GM12872 (cell line): ENCODE data around the gene PLCH2.

Experiments
- CTCF ChIP-seq: IDR thresholded peaks from 3 replicates; pipeline ENCODE4 v1.5.1; 2011; ENCODE audit warnings: low read depth, mild to moderate bottlenecking, low read length, moderate library complexity; ENCODE audit not compliant: insufficient read depth

The PLCH2 gene

GRCh38 chr1:2476061-2476999 lies at the start of gene PLCH2:
PLCH2 (plus strand) TSS chr1:2476289; CDS start chr1:2476589, 300 bp downstream.
- no peak for TF ChIP-seq CTCF

- TF ChIP-seq CTCF, result no peak
Observed at GRCh38 chr1:2426540-2426939, 49.5 kb upstream of the PLCH2 start.

GRCh38 chr1:2427051-2427450 lies 49.0 kb upstream of the PLCH2 start:
- no peak for TF ChIP-seq CTCF

GRCh38 chr1:2427976-2428375 lies 48.1 kb upstream of the PLCH2 start:
- TF ChIP-seq CTCF, result no peak

GRCh38 chr1:2428490-2428889 lies 47.6 kb upstream of the PLCH2 start:
- no peak for TF ChIP-seq CTCF

GRCh38 chr1:2429780-2430591 lies 46.1 kb upstream of the PLCH2 start:
- peak; percentile 57 for TF ChIP-seq CTCF

GRCh38 chr1:2430592-2430973 lies 45.5 kb upstream of the PLCH2 start:
- TF ChIP-seq CTCF, result no peak
